CD4-positive, alpha-beta T cell (primary cell): ENCODE measurements around the gene TXNDC5. TPM values are rescaled to one million over a fixed set of nuclear protein-coding genes. Genes with fewer than 3 reads are reported as not detected.

ENCODE experiments used
- ATAC-seq: fragments of 200-7000 bp; cut with Tn5 transposase; one replicate; pipeline ENCODE4 v1.10.0; 2022; ENCODE audit warnings: mild to moderate bottlenecking; ENCODE audit not compliant: poor library complexity
- CTCF ChIA-PET: fragments of 350-600 bp; sonication (Branson Sonifier 250); formaldehyde crosslinking; loops from one replicate; lab custom pipeline; 2021; ENCODE audit warnings: antibody characterized with exemption, inconsistent platforms; lab: Charles Lee
- POLR2A ChIA-PET: fragments of 350-600 bp; sonication (Branson Sonifier 250); formaldehyde crosslinking; loops from one replicate; lab custom pipeline; 2021; ENCODE audit warnings: antibody characterized with exemption, inconsistent platforms; lab: Charles Lee
- DNase-seq, 14 experiments: peaks; one replicate each; pipeline ENCODE4 v3.0.0-alpha.2; 2013 to 2020; ENCODE audit warnings: mixed read lengths in 2 of 14
- H3K27ac ChIP-seq, 2 donors: one replicate each; pipeline versions ENCODE4 v1.5.1 to v1.7.0; 2013; ENCODE audit warnings: low read length in 2 of 2, low read depth in 1 of 2, mild to moderate bottlenecking in 1 of 2
- H3K27me3 ChIP-seq, 2 experiments: 1 replicate in 1 of 2; 2 replicates in 1 of 2; pipeline versions ENCODE4 v1.6.1 to v1.7.0; 2013; ENCODE audit warnings: low read length in 2 of 2, control low read depth in 1 of 2, mild to moderate bottlenecking in 1 of 2, moderate library complexity in 1 of 2; ENCODE audit not compliant: insufficient read depth in 2 of 2, control insufficient read depth in 1 of 2
- H3K36me3 ChIP-seq: one replicate; pipeline ENCODE4 v1.6.1; 2013; ENCODE audit warnings: low read length, control low read depth; ENCODE audit not compliant: insufficient read depth
- H3K4me1 ChIP-seq: one replicate; pipeline ENCODE4 v1.6.1; 2013; ENCODE audit warnings: low read length, control low read depth; ENCODE audit not compliant: insufficient read depth
- H3K4me3 ChIP-seq: one replicate; pipeline ENCODE4 v1.5.1; 2013; ENCODE audit warnings: mild to moderate bottlenecking, low read length, moderate library complexity
- H3K9me3 ChIP-seq, 2 experiments: 1 replicate in 1 of 2; 2 replicates in 1 of 2; pipeline versions ENCODE4 v1.6.1 to v1.7.0; 2013; ENCODE audit warnings: low read length in 2 of 2, mild to moderate bottlenecking in 2 of 2, control low read depth in 1 of 2, moderate library complexity in 1 of 2; ENCODE audit not compliant: control insufficient read depth in 1 of 2, insufficient read depth in 1 of 2
- H3K27ac Mint-ChIP-seq: one replicate; pipeline ENCODE4 v1.8.0; 2020; ENCODE audit warnings: mixed read lengths
- H3K27me3 Mint-ChIP-seq: one replicate; pipeline ENCODE4 v1.8.0; 2021; ENCODE audit warnings: mixed read lengths
- H3K36me3 Mint-ChIP-seq: one replicate; pipeline ENCODE4 v1.8.0; 2021; ENCODE audit warnings: low read depth, mixed read lengths
- H3K4me1 Mint-ChIP-seq: one replicate; pipeline ENCODE4 v1.8.0; 2021; ENCODE audit warnings: low read depth, mixed read lengths
- H3K4me3 Mint-ChIP-seq: one replicate; pipeline ENCODE4 v1.8.0; 2020; ENCODE audit warnings: mild to moderate bottlenecking, mixed read lengths
- H3K9me3 Mint-ChIP-seq: one replicate; pipeline ENCODE4 v1.8.0; 2020; ENCODE audit warnings: mixed read lengths
- CTCF ChIP-seq: fragments of 200-600 bp; IDR thresholded peaks from one replicate; pipeline ENCODE4 v1.8.0; 2022; ENCODE audit warnings: antibody characterized with exemption, mild to moderate bottlenecking
- intact Hi-C, 2 experiments: fragments of 100-400 bp; cut with DNase I in 1 of 2; cut with micrococcal nuclease in 1 of 2; formaldehyde crosslinking; loops; one replicate each; pipeline versions ENCODE4 v1.15.1 to v1.9.0; 2023 to 2025; cut with DNase I, micrococcal nuclease
- total RNA-seq, 174 experiments: library from RNA in 2 of 174; stranded (reverse) in 2 of 174; gene quantifications; one replicate each; pipeline ENCODE4 v1.2.3 and lab custom pipeline; 2021 to 2026

TXNDC5 gene
- total RNA-seq, 2 experiments from 2014 or later, result 4.2 to 7.8 TPM

DNA sequence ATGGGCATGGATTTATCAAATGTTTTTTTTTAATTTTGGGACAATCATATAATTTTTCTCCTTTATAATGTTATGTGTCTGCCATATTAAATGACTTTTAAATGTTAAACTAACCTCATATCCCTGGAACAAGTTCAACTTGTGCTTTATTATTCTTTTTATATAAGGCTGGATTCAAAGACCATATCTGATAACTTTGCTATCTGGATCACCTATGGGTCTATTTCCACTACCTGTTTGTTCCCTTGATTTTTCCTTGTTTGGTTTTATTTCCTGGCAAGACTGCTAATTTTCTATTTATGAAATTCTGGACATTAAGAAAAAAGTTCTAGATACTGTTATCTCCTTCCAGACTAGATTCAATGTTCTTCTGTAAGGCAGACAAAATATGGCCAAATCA is 58.8 kb downstream of the TXNDC5 start:
- Mint-ChIP-seq H3K27ac (no peak overlapping the region), H3K27me3 (no peaks in the 10 kb centered on the region), H3K4me1 (no peaks in the 10 kb centered on the region), H3K9me3 (peaks cover 5% of the 10 kb centered on the region), H3K36me3 (no peaks in the 10 kb centered on the region), H3K4me3 (no peak overlapping the region)
- ATAC-seq (no peak), DNase-seq (no peak)
- no peaks in the 10 kb centered on the region for H3K36me3 ChIP-seq
- peaks cover 8 to 11% of the 10 kb centered on the region in 2 experiments for H3K9me3 ChIP-seq
- no peak for TF ChIP-seq CTCF
- no peak overlapping the region for H3K27ac ChIP-seq
- POLR2A ChIA-PET, result no interaction called here
- CTCF ChIA-PET, result no interaction called here
- H3K27me3 ChIP-seq, result no peaks in the 10 kb centered on the region
- intact Hi-C loops, result no loop called here
- H3K4me1 ChIP-seq, result no peaks in the 10 kb centered on the region
- no peak overlapping the region for H3K4me3 ChIP-seq

GRCh38 chr6:7848229-7848628 is 62.4 kb downstream of the TXNDC5 start:
- TF ChIP-seq CTCF, result no peak
- H3K9me3 ChIP-seq, result peaks cover 7 to 8% of the 10 kb centered on the region in 2 experiments
- H3K4me1 Mint-ChIP-seq, result no peaks in the 10 kb centered on the region
- H3K27me3 ChIP-seq, result no peaks in the 10 kb centered on the region
- H3K36me3 Mint-ChIP-seq, result no peaks in the 10 kb centered on the region
- no peak overlapping the region for H3K4me3 Mint-ChIP-seq
- intact Hi-C loops, result no loop called here
- ATAC-seq (no peak), DNase-seq (no peak)
- H3K9me3 Mint-ChIP-seq, result peaks cover 5% of the 10 kb centered on the region
- CTCF ChIA-PET, result no interaction called here
- no peak overlapping the region for H3K4me3 ChIP-seq
- H3K4me1 ChIP-seq, result no peaks in the 10 kb centered on the region
- no peak overlapping the region for H3K27ac ChIP-seq
- H3K36me3 ChIP-seq, result no peaks in the 10 kb centered on the region
- H3K27ac Mint-ChIP-seq, result no peak overlapping the region
- POLR2A ChIA-PET, result no interaction called here
- H3K27me3 Mint-ChIP-seq, result peaks cover 17% of the 10 kb centered on the region

DNA sequence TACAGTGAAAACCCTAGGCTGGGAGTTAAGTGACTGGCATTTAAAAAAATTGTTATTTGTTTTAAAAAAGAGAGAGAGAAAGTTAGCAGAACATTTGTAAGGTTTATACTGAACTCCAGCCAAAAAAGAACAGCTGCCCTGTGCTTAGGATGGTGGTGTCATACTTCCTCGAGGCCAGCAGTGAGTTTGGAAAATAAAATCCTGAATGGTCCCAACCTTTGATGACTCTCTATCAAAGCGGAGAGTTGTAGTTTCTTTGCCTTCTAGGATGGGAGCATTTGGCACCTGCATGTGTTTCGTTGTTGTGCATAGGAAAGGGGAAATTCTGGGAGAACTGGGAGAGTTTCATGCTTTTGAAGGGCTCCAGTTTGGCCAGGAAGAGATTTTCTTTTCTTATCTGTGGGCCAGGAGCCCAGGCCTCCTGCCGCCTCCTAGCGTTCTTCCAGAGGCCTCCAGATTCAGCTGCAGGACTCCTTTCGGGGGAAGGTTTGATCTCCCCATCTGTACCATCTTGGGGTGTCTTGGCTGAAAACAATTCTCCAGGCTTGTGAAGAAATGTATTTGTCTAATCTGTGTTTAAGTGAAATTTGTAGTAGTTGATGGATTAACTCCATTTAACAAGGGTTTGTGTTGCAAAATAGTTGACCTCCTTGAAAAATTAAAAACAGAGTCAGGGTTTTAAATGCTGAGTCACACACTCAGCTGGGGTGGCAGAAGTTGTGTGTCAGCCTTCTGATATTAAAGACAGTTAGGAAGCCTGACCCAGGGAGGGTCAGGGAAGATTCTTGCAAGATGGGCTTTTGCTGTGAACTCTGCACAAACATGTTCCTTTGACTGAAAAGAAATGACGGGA is 63.4 kb downstream of the TXNDC5 start:
- ChIA-PET POLR2A (no interaction called here), CTCF (no interaction called here)
- Mint-ChIP-seq H3K27ac (no peak overlapping the region), H3K9me3 (peaks cover 3% of the 10 kb centered on the region), H3K4me3 (no peak overlapping the region), H3K4me1 (no peaks in the 10 kb centered on the region), H3K36me3 (no peaks in the 10 kb centered on the region), H3K27me3 (peaks cover 17% of the 10 kb centered on the region)
- ATAC-seq (no peak), DNase-seq (no peak)
- H3K27me3 ChIP-seq, result no peaks in the 10 kb centered on the region
- H3K27ac ChIP-seq, result no peak overlapping the region
- no peaks in the 10 kb centered on the region for H3K4me1 ChIP-seq
- intact Hi-C loops, result no loop called here
- H3K9me3 ChIP-seq, result peaks cover 7 to 8% of the 10 kb centered on the region in 2 experiments
- H3K36me3 ChIP-seq, result no peaks in the 10 kb centered on the region
- TF ChIP-seq CTCF, result no peak
- no peak overlapping the region for H3K4me3 ChIP-seq
